Endothelial cell of umbilical vein (primary cell): ENCODE data around the gene ME3. TPM values are rescaled to one million over a fixed set of nuclear protein-coding genes. Genes with fewer than 3 reads are reported as not detected.

Source experiments
- BruUV-seq: library from RNA; stranded (reverse); fragments of 400-500 nt; replicated peaks from 2 replicates; lab custom pipeline; 2021; lab: Mats Ljungman, UMichigan
- CTCF ChIA-PET: fragments of 300-600, 350-600 bp; sonication (Branson Sonifier 250); formaldehyde crosslinking; loops from one replicate; lab custom pipeline; 2021; ENCODE audit warnings: antibody characterized with exemption, inconsistent platforms; lab: Charles Lee
- POLR2A ChIA-PET: fragments of 300-600, 350-600 bp; sonication (Branson Sonifier 250); formaldehyde crosslinking; loops from one replicate; lab custom pipeline; 2021; ENCODE audit warnings: antibody characterized with exemption, inconsistent platforms; lab: Charles Lee
- DNase-seq: peaks from one replicate; pipeline ENCODE4 v3.0.0-alpha.2; 2011; ENCODE audit warnings: low read depth, low spot score
- FAIRE-seq: peaks from 2 replicates; lab custom pipeline; 2011; peaks lifted over from hg19 to GRCh38; lab: Jason Lieb, UNC
- H2AFZ ChIP-seq: 2 replicates; pipeline ENCODE4 v1.6.0; 2012; ENCODE audit warnings: low read depth, low read length, control low read depth, inconsistent platforms
- H3K27ac ChIP-seq: 2 replicates; pipeline ENCODE4 v1.5.1; 2011; ENCODE audit warnings: low read depth, mild to moderate bottlenecking, control low read depth, low read length, moderate library complexity; ENCODE audit not compliant: insufficient read depth
- H3K27me3 ChIP-seq, 2 experiments: 2 replicates each; pipeline versions ENCODE4 v1.6.0 to v1.6.1; 2011; ENCODE audit warnings: low read length in 2 of 2, mixed read lengths in 1 of 2; ENCODE audit not compliant: control insufficient read depth in 2 of 2, insufficient read depth in 2 of 2
- H3K36me3 ChIP-seq, 2 experiments: 2 replicates in 1 of 2; 3 replicates in 1 of 2; pipeline ENCODE4 v1.5.1; 2011; ENCODE audit warnings: low read length in 2 of 2, mild to moderate bottlenecking in 1 of 2, moderate library complexity in 1 of 2; ENCODE audit not compliant: control insufficient read depth in 2 of 2, insufficient read depth in 2 of 2; ENCODE audit errors: extremely low read depth in 1 of 2
- H3K4me1 ChIP-seq: 3 replicates; pipeline ENCODE4 v1.5.1; 2011; ENCODE audit warnings: mild to moderate bottlenecking, low read length; ENCODE audit not compliant: control insufficient read depth, insufficient read depth; ENCODE audit errors: extremely low read depth
- H3K4me2 ChIP-seq: 2 replicates; pipeline ENCODE4 v1.6.1; 2011; ENCODE audit warnings: low read length, control low read depth, mixed read lengths; ENCODE audit not compliant: insufficient read depth
- H3K4me3 ChIP-seq, 3 experiments: fragments of 200-600 bp in 1 of 3; sonication (generic), shearing (Covaris generic) in 1 of 3; replicated peaks in 1 of 3; 2 replicates each; pipeline ENCODE4 v1.5.1; 2011 to 2016; ENCODE audit warnings: control low read depth in 3 of 3, low read length in 3 of 3, mild to moderate bottlenecking in 2 of 3, inconsistent platforms in 1 of 3, low read depth in 1 of 3, moderate library complexity in 1 of 3; ENCODE audit not compliant: insufficient read depth in 1 of 3
- H3K79me2 ChIP-seq: 2 replicates; pipeline ENCODE4 v1.6.0; 2012; ENCODE audit warnings: low read length, inconsistent platforms; ENCODE audit not compliant: control insufficient read depth, insufficient read depth
- H3K9ac ChIP-seq: replicated peaks from 2 replicates; pipeline ENCODE3; 2011; ENCODE audit warnings: low read length, control low read depth; ENCODE audit not compliant: insufficient read depth; ENCODE audit errors: extremely low read depth
- H3K9me1 ChIP-seq: replicated peaks from 3 replicates; pipeline ENCODE4 v1.6.0; 2011; ENCODE audit warnings: mild to moderate bottlenecking, low read length; ENCODE audit not compliant: control insufficient read depth, insufficient read depth; ENCODE audit errors: extremely low read depth
- H3K9me3 ChIP-seq: replicated peaks from 2 replicates; pipeline ENCODE4 v1.5.1; 2012; ENCODE audit warnings: low read length, inconsistent platforms; ENCODE audit not compliant: control insufficient read depth, insufficient read depth
- H4K20me1 ChIP-seq: replicated peaks from 2 replicates; pipeline ENCODE3; 2011; ENCODE audit warnings: mild to moderate bottlenecking, low read length; ENCODE audit not compliant: control insufficient read depth, insufficient read depth; ENCODE audit errors: extremely low read depth
- CTCF ChIP-seq, 2 donors: IDR thresholded peaks; 1 replicate in 1 of 2; 2 replicates in 1 of 2; pipeline ENCODE4 v1.5.1; 2011; ENCODE audit warnings: low read length in 2 of 2, mild to moderate bottlenecking in 2 of 2, moderate library complexity in 2 of 2, control low read depth in 1 of 2, inconsistent platforms in 1 of 2, low read depth in 1 of 2; ENCODE audit not compliant: insufficient read depth in 1 of 2; ENCODE audit errors: extremely low read depth in 1 of 2
- FOS ChIP-seq: IDR thresholded peaks from 2 replicates; pipeline ENCODE4 v1.6.1; 2011; ENCODE audit warnings: mild to moderate bottlenecking, low read length, moderate library complexity, borderline replicate concordance; ENCODE audit not compliant: insufficient read depth
- GATA2 ChIP-seq: IDR thresholded peaks from 2 replicates; pipeline ENCODE4 v1.7.0; 2011; ENCODE audit warnings: low read depth, mild to moderate bottlenecking, moderate library complexity, mixed read lengths, low read length; ENCODE audit not compliant: insufficient read length, insufficient read depth
- JUN ChIP-seq: IDR thresholded peaks from 2 replicates; pipeline ENCODE4 v1.6.1; 2011; ENCODE audit warnings: borderline replicate concordance, low read depth; ENCODE audit not compliant: insufficient read length, insufficient read depth
- MAX ChIP-seq: IDR thresholded peaks from 2 replicates; pipeline ENCODE4 v1.6.1; 2011; ENCODE audit not compliant: insufficient read depth, insufficient read length
- POLR2AphosphoS5 ChIP-seq: IDR thresholded peaks from 2 replicates; pipeline ENCODE4 v1.6.1; 2012; ENCODE audit warnings: low read depth, mild to moderate bottlenecking, control low read depth, low read length, moderate library complexity; ENCODE audit not compliant: insufficient read depth
- dilution Hi-C: fragments of 300-500 bp; cut with MboI; formaldehyde crosslinking; loops from one replicate; pipeline ENCODE4 v1.15.0; 2019; ENCODE audit warnings: low sequenced_read_pairs; ENCODE audit not compliant: extremely low pct_ligation_motif_present
- intact Hi-C: fragments of 100-400 bp; cut with micrococcal nuclease; formaldehyde crosslinking; loops from one replicate; pipeline ENCODE4 v1.10.0; 2022
- polyA plus RNA-seq, 4 experiments: library from polyadenylated mRNA; depleted of rRNA in 3 of 4; stranded (reverse) in 3 of 4; unstranded in 1 of 4; fragments of >200 nt; gene quantifications; 2 replicates each; pipeline versions ENCODE4 v1.2.1 to v1.2.3, GENCODE V29; 2011 to 2012; ENCODE audit warnings: missing spikeins in 1 of 4
- total RNA-seq: library from RNA; stranded (reverse); gene quantifications from 2 replicates; pipeline ENCODE4 v1.2.3, GENCODE V29; 2021

ME3 gene
- total and polyA plus RNA-seq, 2 donors (not counting 3 experiments of a cell fraction or from before 2014, with no cell fraction given) = 26.9 to 30.4 TPM

GRCh38 chr11:86491027-86491426 is 181.4 kb downstream of the ME3 start:
- H3K9me3 ChIP-seq = no peaks in the 10 kb centered on the region
- H3K27me3 ChIP-seq = no peaks in the 10 kb centered on the region
- H3K36me3 ChIP-seq = no peaks in the 10 kb centered on the region
- intact Hi-C loops = no loop called here
- no peak overlapping the region for H3K27ac ChIP-seq
- H3K79me2 ChIP-seq = no peaks in the 10 kb centered on the region
- DNase-seq = peak; percentile 37
- no peak overlapping the region for H3K4me3 ChIP-seq
- no peak for TF ChIP-seq FOS
- no peak for TF ChIP-seq CTCF (IDR thresholded peaks at IDR 0.05; ENCODE audit: extremely low read depth in 1 of 2, insufficient read depth in 1 of 2, low read depth in 1 of 2, low read length in 2 of 2)
- no peak for TF ChIP-seq GATA2
- TF ChIP-seq POLR2AphosphoS5 = no peak
- no peak for TF ChIP-seq MAX
- no peak for TF ChIP-seq JUN
- H2AFZ ChIP-seq = no peak overlapping the region
- H4K20me1 ChIP-seq = no peaks in the 10 kb centered on the region
- H3K4me1 ChIP-seq = peaks cover 2% of the 10 kb centered on the region
- FAIRE-seq = no peak
- ChIA-PET POLR2A (interaction anchor here (1.0 kb wide), 1 partner anchor 28 kb away, joined by 3 read pairs; no protein-coding TSS in a partner anchor), CTCF (interaction anchor here (0.8 to 2.1 kb wide), 7 partner anchors 15 to 117 kb away, joined by 3 to 4 read pairs (median 4); no protein-coding TSS in a partner anchor)
- H3K9ac ChIP-seq = no peak overlapping the region
- H3K9me1 ChIP-seq = no peaks in the 10 kb centered on the region
- H3K4me2 ChIP-seq = no peak overlapping the region
- BruUV-seq = no TSS peak
- dilution Hi-C loops = loop anchor here (25.0 kb wide), 1 partner anchor 96 kb away; no protein-coding TSS in a partner anchor
